WTC11 (cell line): ENCODE measurements around the gene ITGAV. TPM values are rescaled to one million over a fixed set of nuclear protein-coding genes. Genes with fewer than 3 reads are reported as not detected.

Experiments
- ATAC-seq: fragments of 200-7000 bp; cut with Tn5 transposase; 2 replicates; pipeline ENCODE4 v1.10.0; 2021; ENCODE audit warnings: mild to moderate bottlenecking, moderate library complexity
- CTCF ChIA-PET: fragments of 300-600 bp; sonication (Branson Sonifier 250); formaldehyde crosslinking; loops from one replicate; lab custom pipeline; 2021; ENCODE audit warnings: antibody characterized with exemption; lab: Charles Lee
- POLR2A ChIA-PET: fragments of 350-600 bp; sonication (Branson Sonifier 250); formaldehyde crosslinking; loops from one replicate; lab custom pipeline; 2021; ENCODE audit warnings: antibody characterized with exemption; lab: Charles Lee
- DNase-seq: peaks from one replicate; pipeline ENCODE4 v3.0.0; 2021; ENCODE audit warnings: low spot score
- H3K27ac Mint-ChIP-seq: 2 replicates; pipeline ENCODE4 v1.8.0; 2021; ENCODE audit warnings: mixed read lengths
- H3K27me3 Mint-ChIP-seq: 2 replicates; pipeline ENCODE4 v1.8.0; 2021; ENCODE audit warnings: low read depth, mild to moderate bottlenecking, moderate library complexity, mixed read lengths
- H3K36me3 Mint-ChIP-seq: 2 replicates; pipeline ENCODE4 v1.8.0; 2021; ENCODE audit warnings: mixed read lengths
- H3K4me1 Mint-ChIP-seq: 2 replicates; pipeline ENCODE4 v1.8.0; 2022; ENCODE audit warnings: mixed read lengths
- H3K4me3 Mint-ChIP-seq: 2 replicates; pipeline ENCODE4 v1.8.0; 2021; ENCODE audit warnings: mild to moderate bottlenecking, moderate library complexity, mixed read lengths
- H3K9me3 Mint-ChIP-seq: 2 replicates; pipeline ENCODE4 v1.8.0; 2021; ENCODE audit warnings: mixed read lengths
- CREM ChIP-seq: sonication (generic); formaldehyde crosslinking; IDR thresholded peaks from 2 replicates; pipeline ENCODE4 v1.8.1; 2022; ENCODE audit warnings: mild to moderate bottlenecking, missing genetic modification reagents, moderate library complexity
- NR3C1 ChIP-seq: sonication (generic); formaldehyde crosslinking; conservative IDR thresholded peaks from 2 replicates; pipeline ENCODE4 v1.8.1; 2023; ENCODE audit warnings: low read depth, mild to moderate bottlenecking, missing genetic modification reagents
- OVOL2 ChIP-seq: fragments of 250-450 bp; sonication (Bioruptor Pico); IDR thresholded peaks from 2 replicates; pipeline ENCODE4 v1.9.0; 2021; ENCODE audit warnings: mild to moderate bottlenecking, borderline replicate concordance
- RORB ChIP-seq: fragments of 250-450 bp; sonication (Bioruptor Pico); IDR thresholded peaks from 2 replicates; pipeline ENCODE4 v1.9.0; 2021; ENCODE audit warnings: mild to moderate bottlenecking
- SMAD4 ChIP-seq: sonication (generic); formaldehyde crosslinking; IDR thresholded peaks from 2 replicates; pipeline ENCODE4 v1.8.0; 2022; ENCODE audit warnings: mild to moderate bottlenecking, missing genetic modification reagents
- SP1 ChIP-seq: sonication (generic); formaldehyde crosslinking; conservative IDR thresholded peaks from 2 replicates; pipeline ENCODE4 v1.8.1; 2022; ENCODE audit warnings: missing genetic modification reagents
- ZNF121 ChIP-seq: sonication (generic); formaldehyde crosslinking; IDR thresholded peaks from 2 replicates; pipeline ENCODE4 v1.8.0; 2023; ENCODE audit warnings: missing genetic modification reagents
- total RNA-seq: library from RNA; stranded (reverse); gene quantifications from 3 replicates; pipeline ENCODE4 v1.2.3, GENCODE V29; 2021
- TF ChIP-seq, protein P1 (sequence below): sonication (generic); formaldehyde crosslinking; IDR thresholded peaks from 2 replicates; pipeline ENCODE4 v1.8.0; 2023; ENCODE audit warnings: missing genetic modification reagents
- TF ChIP-seq, protein P2 (sequence below): sonication (generic); formaldehyde crosslinking; IDR thresholded peaks from 2 replicates; pipeline ENCODE4 v1.8.1; 2023; ENCODE audit warnings: mild to moderate bottlenecking, missing genetic modification reagents, borderline replicate concordance
- TF ChIP-seq, protein P3 (sequence below): fragments of 250-450 bp; sonication (Bioruptor Pico); IDR thresholded peaks from 2 replicates; pipeline ENCODE4 v2.1.2; 2022; ENCODE audit warnings: mild to moderate bottlenecking, moderate library complexity
- TF ChIP-seq, protein P4 (sequence below): sonication (generic); formaldehyde crosslinking; IDR thresholded peaks from 2 replicates; pipeline ENCODE4 v1.8.0; 2023; ENCODE audit warnings: missing genetic modification reagents, mild to moderate bottlenecking, borderline replicate concordance
- TF ChIP-seq, protein P5 (sequence below): sonication (generic); formaldehyde crosslinking; IDR thresholded peaks from 2 replicates; pipeline ENCODE4 v1.8.1; 2023; ENCODE audit warnings: mild to moderate bottlenecking, missing genetic modification reagents
- TF ChIP-seq, protein P6 (sequence below): sonication (generic); formaldehyde crosslinking; IDR thresholded peaks from 2 replicates; pipeline ENCODE4 v1.8.0; 2022; ENCODE audit warnings: mild to moderate bottlenecking, missing genetic modification reagents
- TF ChIP-seq, protein P7 (sequence below): sonication (generic); formaldehyde crosslinking; IDR thresholded peaks from 2 replicates; pipeline ENCODE4 v1.8.0; 2022; ENCODE audit warnings: mild to moderate bottlenecking, missing genetic modification reagents
- TF ChIP-seq, protein P8 (sequence below): fragments of 250-450 bp; sonication (Bioruptor Pico); IDR thresholded peaks from 2 replicates; pipeline ENCODE4 v1.9.0; 2021; ENCODE audit warnings: moderate library complexity, mild to moderate bottlenecking, inconsistent platforms, borderline replicate concordance

The ITGAV gene
- total RNA-seq, 1 experiment from 2014 or later, result 30.0 TPM

DNA sequence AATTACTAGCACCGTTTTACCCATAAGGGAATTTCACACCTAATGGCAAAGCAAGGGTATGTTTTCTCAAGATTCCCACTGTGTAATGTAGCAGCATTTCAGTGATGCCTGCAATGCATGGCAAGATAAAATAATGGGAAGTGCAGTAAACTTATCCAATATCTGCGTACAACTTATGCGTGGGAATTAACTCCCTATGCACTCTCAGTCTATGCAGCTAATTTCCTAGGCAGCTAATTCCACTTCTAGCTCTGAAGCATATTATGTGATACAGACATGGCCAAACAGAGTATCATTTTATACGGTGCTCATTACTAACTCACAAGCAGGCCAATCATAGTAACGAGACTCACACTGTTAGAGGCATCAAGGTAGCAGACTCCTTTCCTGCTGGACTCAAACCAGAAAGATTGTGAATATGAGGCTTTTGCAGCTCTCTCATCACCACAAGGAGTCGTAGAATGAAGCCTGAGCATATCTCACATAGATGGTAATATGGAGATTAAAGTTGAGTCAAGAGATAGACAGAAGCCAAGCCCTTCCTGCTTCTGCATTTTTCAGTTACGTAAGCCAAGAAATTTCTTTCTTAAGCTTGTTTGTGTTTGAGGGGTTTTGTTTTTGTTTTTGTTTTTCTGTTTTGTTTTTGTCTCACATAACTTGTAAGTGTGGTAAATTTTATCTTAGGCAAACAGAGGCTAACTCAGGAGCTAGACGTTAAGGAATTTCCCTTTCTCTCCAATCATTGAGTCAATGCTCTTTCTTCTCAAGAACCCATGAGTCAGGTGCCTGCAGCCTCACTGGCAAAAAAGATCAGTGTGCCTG lies 34.8 kb upstream of the ITGAV start (continued):
- TF ChIP-seq, protein P1, sequence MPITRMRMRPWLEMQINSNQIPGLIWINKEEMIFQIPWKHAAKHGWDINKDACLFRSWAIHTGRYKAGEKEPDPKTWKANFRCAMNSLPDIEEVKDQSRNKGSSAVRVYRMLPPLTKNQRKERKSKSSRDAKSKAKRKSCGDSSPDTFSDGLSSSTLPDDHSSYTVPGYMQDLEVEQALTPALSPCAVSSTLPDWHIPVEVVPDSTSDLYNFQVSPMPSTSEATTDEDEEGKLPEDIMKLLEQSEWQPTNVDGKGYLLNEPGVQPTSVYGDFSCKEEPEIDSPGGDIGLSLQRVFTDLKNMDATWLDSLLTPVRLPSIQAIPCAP (CRISPR knock-in tag), result no peak
- TF ChIP-seq, protein P2, sequence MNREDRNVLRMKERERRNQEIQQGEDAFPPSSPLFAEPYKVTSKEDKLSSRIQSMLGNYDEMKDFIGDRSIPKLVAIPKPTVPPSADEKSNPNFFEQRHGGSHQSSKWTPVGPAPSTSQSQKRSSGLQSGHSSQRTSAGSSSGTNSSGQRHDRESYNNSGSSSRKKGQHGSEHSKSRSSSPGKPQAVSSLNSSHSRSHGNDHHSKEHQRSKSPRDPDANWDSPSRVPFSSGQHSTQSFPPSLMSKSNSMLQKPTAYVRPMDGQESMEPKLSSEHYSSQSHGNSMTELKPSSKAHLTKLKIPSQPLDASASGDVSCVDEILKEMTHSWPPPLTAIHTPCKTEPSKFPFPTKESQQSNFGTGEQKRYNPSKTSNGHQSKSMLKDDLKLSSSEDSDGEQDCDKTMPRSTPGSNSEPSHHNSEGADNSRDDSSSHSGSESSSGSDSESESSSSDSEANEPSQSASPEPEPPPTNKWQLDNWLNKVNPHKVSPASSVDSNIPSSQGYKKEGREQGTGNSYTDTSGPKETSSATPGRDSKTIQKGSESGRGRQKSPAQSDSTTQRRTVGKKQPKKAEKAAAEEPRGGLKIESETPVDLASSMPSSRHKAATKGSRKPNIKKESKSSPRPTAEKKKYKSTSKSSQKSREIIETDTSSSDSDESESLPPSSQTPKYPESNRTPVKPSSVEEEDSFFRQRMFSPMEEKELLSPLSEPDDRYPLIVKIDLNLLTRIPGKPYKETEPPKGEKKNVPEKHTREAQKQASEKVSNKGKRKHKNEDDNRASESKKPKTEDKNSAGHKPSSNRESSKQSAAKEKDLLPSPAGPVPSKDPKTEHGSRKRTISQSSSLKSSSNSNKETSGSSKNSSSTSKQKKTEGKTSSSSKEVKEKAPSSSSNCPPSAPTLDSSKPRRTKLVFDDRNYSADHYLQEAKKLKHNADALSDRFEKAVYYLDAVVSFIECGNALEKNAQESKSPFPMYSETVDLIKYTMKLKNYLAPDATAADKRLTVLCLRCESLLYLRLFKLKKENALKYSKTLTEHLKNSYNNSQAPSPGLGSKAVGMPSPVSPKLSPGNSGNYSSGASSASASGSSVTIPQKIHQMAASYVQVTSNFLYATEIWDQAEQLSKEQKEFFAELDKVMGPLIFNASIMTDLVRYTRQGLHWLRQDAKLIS (CRISPR knock-in tag), result no peak
- TF ChIP-seq, protein P3, sequence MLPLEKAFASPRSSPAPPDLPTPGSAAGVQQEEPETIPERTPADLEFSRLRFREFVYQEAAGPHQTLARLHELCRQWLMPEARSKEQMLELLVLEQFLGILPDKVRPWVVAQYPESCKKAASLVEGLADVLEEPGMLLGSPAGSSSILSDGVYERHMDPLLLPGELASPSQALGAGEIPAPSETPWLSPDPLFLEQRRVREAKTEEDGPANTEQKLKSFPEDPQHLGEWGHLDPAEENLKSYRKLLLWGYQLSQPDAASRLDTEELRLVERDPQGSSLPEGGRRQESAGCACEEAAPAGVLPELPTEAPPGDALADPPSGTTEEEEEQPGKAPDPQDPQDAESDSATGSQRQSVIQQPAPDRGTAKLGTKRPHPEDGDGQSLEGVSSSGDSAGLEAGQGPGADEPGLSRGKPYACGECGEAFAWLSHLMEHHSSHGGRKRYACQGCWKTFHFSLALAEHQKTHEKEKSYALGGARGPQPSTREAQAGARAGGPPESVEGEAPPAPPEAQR (CRISPR knock-in tag), result no peak
- no peak for TF ChIP-seq SP1 (CRISPR knock-in tag)
- TF ChIP-seq, protein P4, sequence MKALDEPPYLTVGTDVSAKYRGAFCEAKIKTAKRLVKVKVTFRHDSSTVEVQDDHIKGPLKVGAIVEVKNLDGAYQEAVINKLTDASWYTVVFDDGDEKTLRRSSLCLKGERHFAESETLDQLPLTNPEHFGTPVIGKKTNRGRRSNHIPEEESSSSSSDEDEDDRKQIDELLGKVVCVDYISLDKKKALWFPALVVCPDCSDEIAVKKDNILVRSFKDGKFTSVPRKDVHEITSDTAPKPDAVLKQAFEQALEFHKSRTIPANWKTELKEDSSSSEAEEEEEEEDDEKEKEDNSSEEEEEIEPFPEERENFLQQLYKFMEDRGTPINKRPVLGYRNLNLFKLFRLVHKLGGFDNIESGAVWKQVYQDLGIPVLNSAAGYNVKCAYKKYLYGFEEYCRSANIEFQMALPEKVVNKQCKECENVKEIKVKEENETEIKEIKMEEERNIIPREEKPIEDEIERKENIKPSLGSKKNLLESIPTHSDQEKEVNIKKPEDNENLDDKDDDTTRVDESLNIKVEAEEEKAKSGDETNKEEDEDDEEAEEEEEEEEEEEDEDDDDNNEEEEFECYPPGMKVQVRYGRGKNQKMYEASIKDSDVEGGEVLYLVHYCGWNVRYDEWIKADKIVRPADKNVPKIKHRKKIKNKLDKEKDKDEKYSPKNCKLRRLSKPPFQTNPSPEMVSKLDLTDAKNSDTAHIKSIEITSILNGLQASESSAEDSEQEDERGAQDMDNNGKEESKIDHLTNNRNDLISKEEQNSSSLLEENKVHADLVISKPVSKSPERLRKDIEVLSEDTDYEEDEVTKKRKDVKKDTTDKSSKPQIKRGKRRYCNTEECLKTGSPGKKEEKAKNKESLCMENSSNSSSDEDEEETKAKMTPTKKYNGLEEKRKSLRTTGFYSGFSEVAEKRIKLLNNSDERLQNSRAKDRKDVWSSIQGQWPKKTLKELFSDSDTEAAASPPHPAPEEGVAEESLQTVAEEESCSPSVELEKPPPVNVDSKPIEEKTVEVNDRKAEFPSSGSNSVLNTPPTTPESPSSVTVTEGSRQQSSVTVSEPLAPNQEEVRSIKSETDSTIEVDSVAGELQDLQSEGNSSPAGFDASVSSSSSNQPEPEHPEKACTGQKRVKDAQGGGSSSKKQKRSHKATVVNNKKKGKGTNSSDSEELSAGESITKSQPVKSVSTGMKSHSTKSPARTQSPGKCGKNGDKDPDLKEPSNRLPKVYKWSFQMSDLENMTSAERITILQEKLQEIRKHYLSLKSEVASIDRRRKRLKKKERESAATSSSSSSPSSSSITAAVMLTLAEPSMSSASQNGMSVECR (CRISPR knock-in tag), result no peak
- TF ChIP-seq, all 79 proteins: peak for 0

DNA sequence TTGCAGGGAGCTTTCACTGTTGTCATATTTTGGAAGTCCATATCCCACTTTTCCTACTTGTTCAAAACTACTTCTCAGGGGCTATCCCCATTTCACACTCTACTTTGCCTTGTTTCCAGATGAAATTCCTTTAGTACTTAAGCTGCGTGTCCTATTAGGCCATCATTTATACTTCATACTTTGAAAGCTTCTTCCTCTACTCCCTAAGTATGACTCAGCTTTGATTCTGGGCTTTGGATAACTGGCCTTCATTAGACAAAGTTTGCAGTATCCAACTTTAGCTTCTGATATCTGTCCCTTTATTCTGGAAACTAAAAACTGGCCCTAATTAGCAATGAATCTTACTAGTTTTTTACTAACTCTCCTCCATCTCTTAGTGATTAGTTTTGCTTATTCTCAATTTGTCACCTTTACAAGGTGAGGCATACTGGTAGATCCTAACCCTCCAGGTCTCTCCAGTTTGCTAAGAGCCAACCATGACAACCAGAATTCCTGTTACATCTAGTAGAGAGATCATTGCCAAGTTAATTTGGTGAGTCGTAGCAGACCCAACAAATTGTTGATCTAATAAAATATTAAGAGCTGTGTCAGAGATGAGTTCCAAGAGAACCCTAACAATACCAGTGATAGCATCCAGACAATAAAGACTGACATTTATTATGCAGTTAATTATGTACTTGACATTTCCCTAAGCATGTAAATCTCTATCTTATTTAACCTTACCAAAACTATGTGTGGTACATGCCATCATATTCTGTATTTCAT lies 31.2 kb upstream of the ITGAV start:
- CTCF ChIA-PET, result no interaction called here
- TF ChIP-seq, protein P5, sequence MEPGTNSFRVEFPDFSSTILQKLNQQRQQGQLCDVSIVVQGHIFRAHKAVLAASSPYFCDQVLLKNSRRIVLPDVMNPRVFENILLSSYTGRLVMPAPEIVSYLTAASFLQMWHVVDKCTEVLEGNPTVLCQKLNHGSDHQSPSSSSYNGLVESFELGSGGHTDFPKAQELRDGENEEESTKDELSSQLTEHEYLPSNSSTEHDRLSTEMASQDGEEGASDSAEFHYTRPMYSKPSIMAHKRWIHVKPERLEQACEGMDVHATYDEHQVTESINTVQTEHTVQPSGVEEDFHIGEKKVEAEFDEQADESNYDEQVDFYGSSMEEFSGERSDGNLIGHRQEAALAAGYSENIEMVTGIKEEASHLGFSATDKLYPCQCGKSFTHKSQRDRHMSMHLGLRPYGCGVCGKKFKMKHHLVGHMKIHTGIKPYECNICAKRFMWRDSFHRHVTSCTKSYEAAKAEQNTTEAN (CRISPR knock-in tag), result no peak
- TF ChIP-seq CREM (CRISPR knock-in tag), result no peak
- TF ChIP-seq SMAD4 (CRISPR knock-in tag), result no peak
- TF ChIP-seq, protein P6, sequence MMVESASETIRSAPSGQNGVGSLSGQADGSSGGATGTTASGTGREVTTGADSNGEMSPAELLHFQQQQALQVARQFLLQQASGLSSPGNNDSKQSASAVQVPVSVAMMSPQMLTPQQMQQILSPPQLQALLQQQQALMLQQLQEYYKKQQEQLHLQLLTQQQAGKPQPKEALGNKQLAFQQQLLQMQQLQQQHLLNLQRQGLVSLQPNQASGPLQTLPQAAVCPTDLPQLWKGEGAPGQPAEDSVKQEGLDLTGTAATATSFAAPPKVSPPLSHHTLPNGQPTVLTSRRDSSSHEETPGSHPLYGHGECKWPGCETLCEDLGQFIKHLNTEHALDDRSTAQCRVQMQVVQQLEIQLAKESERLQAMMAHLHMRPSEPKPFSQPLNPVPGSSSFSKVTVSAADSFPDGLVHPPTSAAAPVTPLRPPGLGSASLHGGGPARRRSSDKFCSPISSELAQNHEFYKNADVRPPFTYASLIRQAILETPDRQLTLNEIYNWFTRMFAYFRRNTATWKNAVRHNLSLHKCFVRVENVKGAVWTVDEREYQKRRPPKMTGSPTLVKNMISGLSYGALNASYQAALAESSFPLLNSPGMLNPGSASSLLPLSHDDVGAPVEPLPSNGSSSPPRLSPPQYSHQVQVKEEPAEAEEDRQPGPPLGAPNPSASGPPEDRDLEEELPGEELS, result no peak
- TF ChIP-seq ZNF121 (CRISPR knock-in tag), result no peak
- no peak for TF ChIP-seq NR3C1
- no peak for TF ChIP-seq RORB (CRISPR knock-in tag)
- TF ChIP-seq, protein P7, sequence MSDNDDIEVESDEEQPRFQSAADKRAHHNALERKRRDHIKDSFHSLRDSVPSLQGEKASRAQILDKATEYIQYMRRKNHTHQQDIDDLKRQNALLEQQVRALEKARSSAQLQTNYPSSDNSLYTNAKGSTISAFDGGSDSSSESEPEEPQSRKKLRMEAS (CRISPR knock-in tag), result no peak
- TF ChIP-seq, protein P8, sequence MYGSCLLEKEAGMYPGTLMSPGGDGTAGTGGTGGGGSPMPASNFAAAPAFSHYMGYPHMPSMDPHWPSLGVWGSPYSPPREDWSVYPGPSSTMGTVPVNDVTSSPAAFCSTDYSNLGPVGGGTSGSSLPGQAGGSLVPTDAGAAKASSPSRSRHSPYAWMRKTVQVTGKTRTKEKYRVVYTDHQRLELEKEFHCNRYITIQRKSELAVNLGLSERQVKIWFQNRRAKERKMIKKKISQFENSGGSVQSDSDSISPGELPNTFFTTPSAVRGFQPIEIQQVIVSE (CRISPR knock-in tag), result no peak
- TF ChIP-seq OVOL2 (CRISPR knock-in tag), result no peak

More for the DNA sequence above, 31.2 kb upstream of the ITGAV start:
- Mint-ChIP-seq H3K9me3 (peaks cover 8% of the 10 kb centered on the region), H3K4me3 (no peak overlapping the region), H3K4me1 (peaks cover 11% of the 10 kb centered on the region), H3K36me3 (peaks cover 5% of the 10 kb centered on the region; the same call in 1 of the 2 replicates), H3K27me3 (no peaks in the 10 kb centered on the region), H3K27ac (no peak overlapping the region)
- ATAC-seq (no peak), DNase-seq (no peak)
- POLR2A ChIA-PET, result interaction anchor here (0.6 kb wide), 1 partner anchor 297 kb away, joined by 3 read pairs; no protein-coding TSS in a partner anchor
